ENCODE data around the gene GYS1.

GRCh38 chr19:48945415-48945814, 47.7 kb downstream of the GYS1 start:
- TF ChIP-seq CTCF (IDR thresholded peaks at IDR 0.05) (no peak), SIN3A (IDR thresholded peaks at IDR 0.05; ENCODE audit: borderline replicate concordance, insufficient read depth, low read depth, low read length) (no peak)

All from Panc1 (cell line).